Measurements from ENCODE around the gene ABHD16A. TPM values are rescaled to one million over a fixed set of nuclear protein-coding genes. Genes with fewer than 3 reads are reported as not detected.

Gene ABHD16A
- total and polyA plus RNA-seq, 2 of the 13 experiments (the other 11 are each of a cell fraction or from before 2014, with no cell fraction given) = 43.5 to 45.4 TPM

GRCh38 chr6:31737315-31737990, 34.3 kb upstream of the ABHD16A start (continued):
- no peak for TF ChIP-seq MAFK (conservative IDR thresholded peaks at IDR 0.05 in 1 of 2, IDR thresholded peaks at IDR 0.05 in 1 of 2; ENCODE audit: low read length in 2 of 2)
- TF ChIP-seq ZFP62 (CRISPR knock-in tag; IDR thresholded peaks at IDR 0.05) = no peak
- TF ChIP-seq ZNF687 (CRISPR knock-in tag; IDR thresholded peaks at IDR 0.05) = no peak
- no peak for TF ChIP-seq ZBTB40 (IDR thresholded peaks at IDR 0.05)
- peak; percentile 63; the same call in 1 of the 2 replicates for TF ChIP-seq ZBTB40 (CRISPR knock-in tag; IDR thresholded peaks at IDR 0.05)
- no peak; the same call in 1 of the 2 replicates for TF ChIP-seq DNMT3B (CRISPR knock-in tag; conservative IDR thresholded peaks at IDR 0.05)
- TF ChIP-seq ATF5 (CRISPR knock-in tag; IDR thresholded peaks at IDR 0.05; ENCODE audit: low read depth) = no peak
- peak; percentile 49; the same call in 1 of the 2 replicates for TF ChIP-seq HMG20A (CRISPR knock-in tag; IDR thresholded peaks at IDR 0.05; ENCODE audit: borderline replicate concordance)
- TF ChIP-seq KLF12 (CRISPR knock-in tag; IDR thresholded peaks at IDR 0.05; ENCODE audit: borderline replicate concordance) = no peak
- no peak for TF ChIP-seq ARID2 (CRISPR knock-in tag; IDR thresholded peaks at IDR 0.05; ENCODE audit: borderline replicate concordance)
- TF ChIP-seq ZNF878 (CRISPR knock-in tag; IDR thresholded peaks at IDR 0.05) = peak; percentile 54; the same call in 1 of the 2 replicates
- no peak; the same call in 1 of the 2 replicates for TF ChIP-seq ZMYM4 (CRISPR knock-in tag; IDR thresholded peaks at IDR 0.05)
- no peak for TF ChIP-seq RAD21 (CRISPR knock-in tag; IDR thresholded peaks at IDR 0.05)
- peak; percentile 92; the same call in 1 of the 2 replicates for TF ChIP-seq TARDBP (CRISPR knock-in tag; IDR thresholded peaks at IDR 0.05)
- no peak for TF ChIP-seq ZSCAN22 (CRISPR knock-in tag; IDR thresholded peaks at IDR 0.05)
